PFSK-1 (cell line): ENCODE measurements around the gene CLCN7.

ENCODE experiments used
- FOXP2 ChIP-seq: optimal IDR thresholded peaks from 2 replicates; pipeline ENCODE3; 2011; ENCODE audit warnings: borderline replicate concordance, control low read depth, inconsistent platforms; ENCODE audit not compliant: insufficient read depth; ENCODE audit errors: extremely low read length, extremely low read depth
- POLR2AphosphoS5 ChIP-seq: IDR thresholded peaks from 2 replicates; pipeline ENCODE4 v1.6.1; 2012; ENCODE audit warnings: low read depth, mild to moderate bottlenecking, control low read depth, low read length, moderate library complexity
- SIN3A ChIP-seq: IDR thresholded peaks from 2 replicates; pipeline ENCODE4 v1.6.1; 2012; ENCODE audit warnings: mild to moderate bottlenecking, low read length, moderate library complexity, borderline replicate concordance; ENCODE audit not compliant: insufficient read depth
- TAF1 ChIP-seq: IDR thresholded peaks from 2 replicates; pipeline ENCODE4 v1.6.1; 2012; ENCODE audit warnings: low read length, control low read depth, borderline replicate concordance; ENCODE audit not compliant: insufficient read depth
- TF ChIP-seq, protein P1 (sequence below), 2 experiments: IDR thresholded peaks; 2 replicates each; pipeline versions ENCODE4 v1.6.1 to v1.8.0; 2011 to 2012; ENCODE audit warnings: low read depth in 2 of 2, low read length in 2 of 2, control low read depth in 1 of 2, inconsistent platforms in 1 of 2, mild to moderate bottlenecking in 1 of 2, moderate library complexity in 1 of 2; ENCODE audit not compliant: insufficient read depth in 1 of 2

DNA sequence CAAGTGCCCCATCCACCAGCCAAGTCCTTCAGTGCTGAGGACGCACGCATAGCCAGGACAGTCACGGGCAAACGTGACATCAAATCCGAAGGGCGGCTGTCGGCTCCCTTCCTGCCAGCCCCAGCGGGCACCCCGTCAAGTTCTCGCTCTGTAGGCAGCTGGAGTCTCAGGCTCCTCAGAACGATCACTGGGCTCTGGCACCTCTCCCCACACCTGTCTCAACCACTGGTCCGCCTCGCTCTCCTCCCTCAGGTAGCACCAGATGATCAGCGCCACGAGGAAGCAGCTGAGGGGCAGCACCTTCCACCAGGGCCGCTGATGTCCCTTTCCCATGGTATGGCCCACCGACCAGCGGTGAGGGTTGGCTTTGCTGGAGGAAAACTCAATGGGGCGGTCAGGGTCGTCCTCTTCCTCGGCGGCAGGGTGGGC lies 54.7 kb downstream of the CLCN7 start:
- TF ChIP-seq SIN3A, result no peak
- TF ChIP-seq POLR2AphosphoS5, result no peak
- TF ChIP-seq TAF1, result no peak
- TF ChIP-seq FOXP2, result no peak
- TF ChIP-seq, protein P1, sequence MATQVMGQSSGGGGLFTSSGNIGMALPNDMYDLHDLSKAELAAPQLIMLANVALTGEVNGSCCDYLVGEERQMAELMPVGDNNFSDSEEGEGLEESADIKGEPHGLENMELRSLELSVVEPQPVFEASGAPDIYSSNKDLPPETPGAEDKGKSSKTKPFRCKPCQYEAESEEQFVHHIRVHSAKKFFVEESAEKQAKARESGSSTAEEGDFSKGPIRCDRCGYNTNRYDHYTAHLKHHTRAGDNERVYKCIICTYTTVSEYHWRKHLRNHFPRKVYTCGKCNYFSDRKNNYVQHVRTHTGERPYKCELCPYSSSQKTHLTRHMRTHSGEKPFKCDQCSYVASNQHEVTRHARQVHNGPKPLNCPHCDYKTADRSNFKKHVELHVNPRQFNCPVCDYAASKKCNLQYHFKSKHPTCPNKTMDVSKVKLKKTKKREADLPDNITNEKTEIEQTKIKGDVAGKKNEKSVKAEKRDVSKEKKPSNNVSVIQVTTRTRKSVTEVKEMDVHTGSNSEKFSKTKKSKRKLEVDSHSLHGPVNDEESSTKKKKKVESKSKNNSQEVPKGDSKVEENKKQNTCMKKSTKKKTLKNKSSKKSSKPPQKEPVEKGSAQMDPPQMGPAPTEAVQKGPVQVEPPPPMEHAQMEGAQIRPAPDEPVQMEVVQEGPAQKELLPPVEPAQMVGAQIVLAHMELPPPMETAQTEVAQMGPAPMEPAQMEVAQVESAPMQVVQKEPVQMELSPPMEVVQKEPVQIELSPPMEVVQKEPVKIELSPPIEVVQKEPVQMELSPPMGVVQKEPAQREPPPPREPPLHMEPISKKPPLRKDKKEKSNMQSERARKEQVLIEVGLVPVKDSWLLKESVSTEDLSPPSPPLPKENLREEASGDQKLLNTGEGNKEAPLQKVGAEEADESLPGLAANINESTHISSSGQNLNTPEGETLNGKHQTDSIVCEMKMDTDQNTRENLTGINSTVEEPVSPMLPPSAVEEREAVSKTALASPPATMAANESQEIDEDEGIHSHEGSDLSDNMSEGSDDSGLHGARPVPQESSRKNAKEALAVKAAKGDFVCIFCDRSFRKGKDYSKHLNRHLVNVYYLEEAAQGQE (IDR thresholded peaks at IDR 0.05; ENCODE audit: insufficient read depth in 1 of 2, low read depth in 2 of 2, low read length in 2 of 2), result no peak
